T-helper 9 cell (primary cell): ENCODE data around the gene SERPINA3.

Experiments
- DNase-seq: peaks from one replicate; pipeline ENCODE4 v3.0.0-alpha.2; 2020

Gene SERPINA3

DNA sequence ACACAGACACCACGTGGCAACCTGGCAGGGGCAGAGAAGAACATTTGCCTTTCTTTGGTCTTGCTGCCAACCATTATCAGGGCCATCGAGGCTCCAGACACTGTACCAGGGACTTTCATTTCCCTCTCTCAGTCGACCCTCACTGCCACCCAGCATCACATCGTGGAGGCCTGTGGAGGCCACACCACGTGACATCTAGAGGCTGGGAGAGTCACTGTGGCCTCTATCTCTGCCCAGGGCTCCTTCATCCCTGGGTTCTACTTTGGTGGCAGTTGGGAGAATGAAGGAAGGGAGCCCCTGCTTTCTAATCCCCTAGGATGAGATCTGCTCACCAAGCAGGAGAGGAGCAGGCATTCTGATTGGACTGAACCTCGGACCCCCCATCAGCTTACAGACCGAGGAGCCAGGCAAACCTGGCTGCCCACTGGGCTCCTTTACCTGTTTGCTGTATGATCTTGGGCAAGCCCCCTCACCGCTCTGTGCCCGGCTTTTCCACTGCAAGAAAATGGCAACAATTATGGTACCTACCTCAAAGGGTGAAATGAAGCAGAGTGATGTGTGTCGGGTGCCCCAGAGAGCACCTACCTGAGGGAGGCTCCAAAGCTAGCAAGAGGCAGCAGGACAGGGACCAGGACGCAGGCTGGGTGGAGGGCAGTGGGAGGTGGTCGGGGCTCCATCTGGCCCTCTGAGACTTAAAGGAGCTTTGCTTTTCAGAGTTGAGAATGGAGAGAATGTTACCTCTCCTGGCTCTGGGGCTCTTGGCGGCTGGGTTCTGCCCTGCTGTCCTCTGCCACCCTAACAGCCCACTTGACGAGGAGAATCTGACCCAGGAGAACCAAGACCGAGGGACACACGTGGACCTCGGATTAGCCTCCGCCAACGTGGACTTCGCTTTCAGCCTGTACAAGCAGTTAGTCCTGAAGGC is 1.8 kb downstream of the SERPINA3 start:
- DNase-seq: no peak

DNA sequence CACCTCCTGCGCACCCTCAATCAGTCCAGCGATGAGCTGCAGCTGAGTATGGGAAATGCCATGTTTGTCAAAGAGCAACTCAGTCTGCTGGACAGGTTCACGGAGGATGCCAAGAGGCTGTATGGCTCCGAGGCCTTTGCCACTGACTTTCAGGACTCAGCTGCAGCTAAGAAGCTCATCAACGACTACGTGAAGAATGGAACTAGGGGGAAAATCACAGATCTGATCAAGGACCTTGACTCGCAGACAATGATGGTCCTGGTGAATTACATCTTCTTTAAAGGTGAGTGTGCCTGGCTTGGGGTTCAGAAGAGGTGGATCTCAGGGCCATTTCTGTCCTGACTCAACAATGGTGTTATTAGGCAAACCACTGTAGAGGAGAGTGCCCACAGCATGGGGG is 2.6 kb downstream of the SERPINA3 start:
- no peak for DNase-seq

DNA sequence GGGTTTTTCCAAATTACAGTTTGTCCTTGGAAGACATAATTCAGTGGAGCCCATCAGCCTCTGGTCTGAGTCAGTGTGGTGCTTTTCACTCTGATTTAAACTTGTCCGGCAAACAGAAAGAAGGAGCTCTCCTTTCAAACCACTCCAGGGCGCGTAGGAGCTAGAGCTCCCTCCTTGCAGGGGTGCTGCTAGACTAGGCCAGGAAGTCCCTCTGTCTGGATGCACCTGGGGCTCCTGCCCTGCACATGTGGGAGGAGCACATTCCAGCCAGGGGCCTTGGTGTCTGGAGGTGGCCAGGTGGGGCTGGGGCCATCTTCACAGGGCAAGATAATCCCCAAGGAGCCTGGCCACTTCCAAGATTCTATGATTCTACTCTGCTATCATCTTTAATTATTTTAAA is 3.1 kb downstream of the SERPINA3 start:
- no peak for DNase-seq

DNA sequence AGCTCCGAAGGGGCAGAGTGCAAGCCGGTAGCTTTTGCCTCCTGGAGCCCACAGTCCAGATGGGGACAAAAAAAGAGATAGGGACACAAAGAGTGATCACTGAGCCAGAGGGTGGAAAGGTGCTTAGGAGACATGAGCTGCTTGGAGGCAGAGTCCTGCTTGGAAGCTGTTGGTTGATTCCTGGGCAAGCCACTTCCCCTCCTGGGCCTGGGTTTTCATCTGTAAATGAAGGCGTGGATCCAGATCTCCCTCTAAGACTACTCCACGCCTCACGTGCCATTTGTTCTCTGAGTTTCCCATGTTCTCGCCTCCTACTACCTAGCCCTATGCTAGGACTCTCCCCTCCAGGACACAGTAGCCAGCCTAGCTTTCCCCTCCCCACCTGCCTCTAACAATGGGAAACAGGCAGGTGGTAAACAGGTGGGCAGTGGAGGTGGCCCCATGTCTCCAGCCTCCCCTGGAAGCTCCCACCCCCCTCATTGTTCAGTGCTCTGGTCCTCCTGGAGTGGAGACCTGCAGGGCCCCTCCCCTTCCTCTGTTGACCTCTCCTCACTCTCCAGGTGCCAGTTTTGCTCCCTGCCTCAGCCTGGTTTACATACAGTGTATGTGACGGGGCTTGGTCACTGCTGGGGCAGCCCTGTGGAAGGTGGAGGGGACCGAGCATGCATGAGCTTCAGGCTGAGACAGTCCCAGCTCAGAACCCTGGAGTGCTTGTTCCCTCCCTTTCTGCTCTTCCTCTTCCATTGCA is 3.8 kb downstream of the SERPINA3 start:
- DNase-seq: no peak

DNA sequence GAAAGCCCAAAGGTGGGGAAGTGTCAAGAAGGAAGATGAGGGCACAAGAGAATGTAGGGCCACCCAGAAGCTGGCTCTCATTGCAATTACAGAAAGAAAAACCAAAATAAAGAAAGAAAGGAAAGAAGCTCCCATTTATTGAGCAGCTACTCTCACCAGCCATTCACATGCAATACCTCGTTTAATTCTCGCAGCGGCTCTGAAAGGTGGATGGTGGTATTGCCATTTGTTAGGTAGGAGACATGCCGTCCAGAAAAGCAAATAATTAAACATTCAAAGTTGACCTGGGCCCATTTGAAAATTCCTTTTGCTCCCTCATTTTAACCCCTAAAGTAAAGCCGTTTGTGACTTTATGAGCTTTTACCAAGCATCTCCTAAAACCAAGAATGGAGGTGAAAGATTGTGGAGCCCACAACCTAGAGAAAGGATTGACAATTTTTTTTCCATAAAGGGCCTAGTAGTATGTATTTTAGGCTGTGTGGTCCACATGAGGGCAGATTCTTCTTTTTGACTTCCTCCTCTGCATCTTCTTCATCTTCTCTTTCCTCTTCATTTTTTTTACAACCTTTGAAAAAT is 5.3 kb downstream of the SERPINA3 start:
- DNase-seq: no peak

DNA sequence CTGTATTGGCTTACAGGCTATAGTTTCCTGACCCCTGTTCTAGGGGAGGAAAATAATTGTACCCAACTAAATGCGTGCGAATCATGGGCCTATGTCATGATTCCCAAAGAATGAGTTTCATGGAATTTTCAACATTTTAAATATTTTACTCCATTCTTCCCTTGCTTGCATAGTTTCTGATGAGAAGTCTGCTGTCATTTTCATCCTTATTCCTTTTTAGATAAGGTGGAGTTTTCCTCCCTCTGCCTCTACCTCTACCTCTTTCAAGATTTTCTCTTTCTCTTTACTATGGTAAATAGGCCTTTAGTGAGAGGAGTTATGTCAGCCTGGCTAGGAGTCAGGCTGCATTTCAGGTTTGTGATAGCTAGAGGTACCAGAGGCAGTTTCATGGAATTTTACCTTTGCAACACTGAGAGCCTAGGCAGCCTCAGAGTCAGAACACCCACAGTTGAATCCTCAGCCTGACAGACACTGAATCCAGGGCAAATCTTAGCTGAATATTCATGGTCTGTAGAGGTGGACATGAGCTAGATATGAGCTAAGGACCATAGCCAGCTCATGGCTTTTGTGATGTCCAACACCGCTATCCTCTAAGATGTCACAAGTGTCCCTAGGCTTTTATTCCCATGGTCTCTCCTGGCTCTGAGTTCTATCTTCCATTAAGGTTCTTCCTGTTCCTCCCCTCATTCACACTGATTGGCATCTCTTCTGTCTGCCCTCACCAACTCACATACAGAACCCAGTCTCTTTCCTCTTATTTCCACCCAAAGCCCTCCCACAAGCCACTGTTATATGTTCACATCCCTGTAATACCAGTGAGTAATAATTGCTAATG is 6.0 kb downstream of the SERPINA3 start:
- DNase-seq: no peak

DNA sequence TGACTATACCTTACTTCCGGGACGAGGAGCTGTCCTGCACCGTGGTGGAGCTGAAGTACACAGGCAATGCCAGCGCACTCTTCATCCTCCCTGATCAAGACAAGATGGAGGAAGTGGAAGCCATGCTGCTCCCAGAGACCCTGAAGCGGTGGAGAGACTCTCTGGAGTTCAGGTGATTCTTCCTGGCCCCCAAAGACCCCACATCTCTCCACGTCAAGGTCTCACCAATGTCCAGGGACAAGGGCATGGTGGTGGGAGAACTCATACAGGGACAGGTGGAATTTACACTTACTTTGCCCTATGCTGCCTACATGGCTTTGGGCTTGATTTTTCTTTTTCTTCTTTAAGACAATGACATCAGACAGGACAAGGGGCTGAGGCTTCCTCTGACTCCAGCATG is 7.1 kb downstream of the SERPINA3 start:
- DNase-seq: no peak

DNA sequence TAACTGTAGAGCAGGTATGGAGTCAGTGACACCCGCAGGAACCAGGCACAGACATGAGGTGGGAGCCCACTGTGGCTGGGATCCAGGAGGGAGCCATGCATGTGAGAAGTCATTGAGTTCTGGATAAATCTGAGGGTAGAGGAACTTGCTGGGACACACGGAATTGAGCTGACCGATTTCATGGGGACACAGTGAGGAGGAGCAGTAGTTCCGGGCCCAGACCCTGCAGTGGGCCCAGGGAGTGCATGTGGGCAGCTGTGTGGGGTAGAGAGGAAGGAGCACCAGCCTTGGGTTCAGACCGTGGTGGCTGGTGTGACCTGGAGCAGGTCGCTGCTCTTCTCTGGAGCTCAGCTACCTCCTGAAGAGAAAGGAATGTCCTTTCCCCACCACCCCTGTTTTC is 8.4 kb downstream of the SERPINA3 start:
- DNase-seq: no peak

DNA sequence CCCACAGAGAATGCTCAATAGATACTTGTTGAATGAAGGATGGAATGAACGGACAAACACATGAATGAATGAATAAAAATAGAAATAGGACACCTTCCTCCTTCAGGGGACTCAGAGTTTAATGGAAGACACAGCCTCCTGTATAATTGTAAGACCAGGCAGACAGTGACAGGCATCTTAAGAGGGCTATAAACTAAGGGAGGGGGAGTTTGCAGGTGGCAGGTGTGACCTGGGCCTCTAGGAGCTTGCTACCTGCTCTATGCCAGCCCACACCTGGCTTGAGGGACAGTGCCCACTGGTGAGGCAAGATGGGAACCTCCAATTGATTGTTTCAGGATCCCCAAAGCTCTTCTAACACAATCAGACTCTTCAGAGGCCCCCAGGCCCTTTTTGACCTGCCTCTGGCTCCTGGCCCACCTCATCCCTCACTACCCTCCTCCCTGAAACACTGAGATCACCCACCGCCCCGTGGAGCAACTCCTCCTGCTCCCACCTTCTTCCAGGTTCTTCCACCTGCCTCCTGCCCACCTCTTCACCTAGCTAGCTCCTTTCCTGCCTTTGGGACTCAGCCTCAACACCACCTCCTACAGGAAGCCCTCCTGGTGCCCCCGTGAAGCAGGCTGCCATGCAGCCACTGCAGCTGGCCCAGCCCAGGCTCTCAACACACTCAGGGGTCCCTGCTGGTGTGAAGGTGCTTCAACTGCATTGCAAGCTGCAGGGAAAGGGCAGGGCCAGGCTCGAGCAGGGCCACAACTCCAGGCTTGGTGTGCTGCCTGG is 9.4 kb downstream of the SERPINA3 start:
- no peak for DNase-seq

DNA sequence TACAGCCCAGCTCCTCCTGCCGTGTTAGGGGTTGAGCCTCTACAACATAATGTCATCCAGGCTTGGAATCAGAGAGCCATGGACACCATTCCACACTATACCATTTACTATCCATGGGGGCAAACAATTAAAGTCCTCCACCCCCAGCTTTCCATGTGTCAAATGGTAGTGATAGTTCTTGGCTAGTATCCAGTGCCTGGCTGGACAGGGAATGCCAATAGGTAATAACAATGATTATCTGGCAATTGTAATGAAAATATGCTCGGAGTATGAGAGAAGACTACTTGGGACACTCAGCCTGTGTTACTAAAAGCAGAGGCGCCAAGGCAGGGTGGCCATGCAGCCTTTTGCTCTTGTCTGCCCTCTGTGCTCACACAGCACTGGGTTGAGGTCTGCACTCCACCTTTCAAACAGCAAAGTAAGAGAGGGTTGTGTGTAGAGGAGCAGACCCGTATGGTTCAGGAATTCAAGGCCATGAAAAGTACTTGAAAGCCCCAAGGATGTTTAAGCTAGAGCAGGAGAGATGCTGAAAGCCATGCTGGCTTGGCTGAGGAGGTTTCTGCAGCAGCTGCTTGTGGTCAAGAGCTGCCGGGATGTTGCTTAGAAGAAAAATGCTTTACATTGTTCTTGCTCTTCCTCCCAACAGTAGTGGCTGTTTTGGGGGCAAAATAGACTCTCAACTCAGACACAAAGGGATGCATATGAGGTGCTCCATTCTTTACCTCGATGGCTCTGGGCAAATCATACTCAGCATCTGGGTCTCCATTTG is 10.6 kb downstream of the SERPINA3 start:
- no peak for DNase-seq

DNA sequence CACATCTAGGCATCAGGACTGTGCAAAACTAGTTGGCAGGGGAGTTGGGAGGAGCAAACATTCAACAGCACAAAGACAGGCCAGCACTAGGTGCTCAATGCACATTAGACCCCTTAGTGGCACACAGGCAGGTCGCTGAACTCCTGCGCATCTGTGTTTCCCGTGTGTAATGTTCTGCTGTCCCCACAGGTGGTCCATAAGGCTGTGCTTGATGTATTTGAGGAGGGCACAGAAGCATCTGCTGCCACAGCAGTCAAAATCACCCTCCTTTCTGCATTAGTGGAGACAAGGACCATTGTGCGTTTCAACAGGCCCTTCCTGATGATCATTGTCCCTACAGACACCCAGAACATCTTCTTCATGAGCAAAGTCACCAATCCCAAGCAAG is 11.2 kb downstream of the SERPINA3 start:
- no peak for DNase-seq

DNA sequence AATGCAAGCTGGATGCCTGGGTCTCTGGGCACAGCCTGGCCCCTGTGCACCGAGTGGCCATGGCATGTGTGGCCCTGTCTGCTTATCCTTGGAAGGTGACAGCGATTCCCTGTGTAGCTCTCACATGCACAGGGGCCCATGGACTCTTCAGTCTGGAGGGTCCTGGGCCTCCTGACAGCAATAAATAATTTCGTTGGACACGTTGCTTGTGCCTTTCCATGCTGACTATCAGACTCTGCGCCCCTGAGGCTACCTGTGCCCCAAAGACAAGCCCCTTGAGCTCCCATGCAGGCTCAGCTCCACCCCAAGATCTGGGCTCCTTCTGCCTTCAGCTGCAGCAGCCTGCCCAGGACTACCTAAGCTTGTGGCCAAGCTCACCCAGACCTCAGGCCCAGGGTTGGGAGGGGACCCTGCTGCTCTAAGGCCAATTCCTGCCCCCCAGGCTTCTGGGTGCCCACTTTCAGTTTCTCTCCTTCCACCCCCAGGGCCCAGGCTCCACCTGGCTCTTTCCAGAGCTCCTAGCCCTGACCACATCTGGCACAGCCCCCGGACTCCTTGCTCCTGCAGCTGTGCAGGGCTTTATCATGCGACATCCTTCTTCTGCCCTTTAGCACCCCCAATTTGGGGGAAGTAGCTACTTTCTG is 11.8 kb downstream of the SERPINA3 start:
- DNase-seq: no peak

DNA sequence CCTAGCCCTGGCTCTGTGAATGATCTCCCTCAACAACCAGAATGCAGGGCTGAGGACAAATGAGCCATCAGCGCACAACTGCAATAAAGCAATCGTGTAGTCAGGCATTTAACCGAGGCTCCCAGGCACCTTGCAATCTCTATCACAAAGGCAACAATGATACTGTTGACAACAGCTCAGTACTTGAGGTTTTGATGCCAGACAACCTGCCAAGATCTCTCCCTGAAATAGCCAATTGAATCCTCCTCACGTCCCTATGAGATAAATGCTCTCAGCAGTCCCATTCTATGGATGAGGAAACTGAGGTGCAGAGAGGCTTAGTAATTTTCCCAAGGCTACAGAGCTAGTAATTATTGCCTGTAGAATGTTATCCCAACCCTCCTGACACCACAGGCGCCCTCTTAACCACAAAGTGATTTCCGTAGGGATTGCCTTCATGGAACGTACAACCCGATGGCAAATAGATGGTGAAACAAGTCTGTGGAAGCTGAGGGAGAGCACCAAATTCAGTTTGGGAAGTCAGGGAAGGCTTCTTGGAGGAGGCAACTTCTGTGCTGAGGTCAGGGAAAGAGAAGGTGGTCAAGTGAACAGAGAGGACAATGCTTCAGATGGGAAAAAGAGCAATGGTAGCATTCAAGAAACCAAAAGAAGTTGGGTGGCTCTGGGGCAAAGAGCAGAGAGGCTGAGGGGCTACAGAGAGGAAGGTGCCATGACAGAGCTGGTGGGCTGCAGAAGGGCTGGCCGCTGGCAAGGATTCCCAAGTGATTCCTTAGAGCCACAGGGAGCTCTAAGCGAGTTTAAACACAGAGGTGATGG is 12.6 kb downstream of the SERPINA3 start:
- DNase-seq: no peak

DNA sequence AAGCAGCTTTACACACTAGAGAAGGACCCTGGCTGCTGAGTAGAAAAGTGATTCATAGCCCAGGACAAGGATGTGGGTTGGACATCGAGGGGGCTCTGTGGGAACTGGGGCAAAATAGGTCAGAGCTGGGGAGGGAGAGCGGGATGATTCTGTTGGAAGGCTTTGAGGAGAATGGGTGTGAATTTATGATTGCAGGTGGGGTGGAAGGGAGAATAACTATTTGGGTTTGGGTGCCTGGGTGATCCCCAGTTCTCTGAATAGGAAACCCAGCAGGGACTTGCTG is 13.1 kb downstream of the SERPINA3 start:
- no peak for DNase-seq

DNA sequence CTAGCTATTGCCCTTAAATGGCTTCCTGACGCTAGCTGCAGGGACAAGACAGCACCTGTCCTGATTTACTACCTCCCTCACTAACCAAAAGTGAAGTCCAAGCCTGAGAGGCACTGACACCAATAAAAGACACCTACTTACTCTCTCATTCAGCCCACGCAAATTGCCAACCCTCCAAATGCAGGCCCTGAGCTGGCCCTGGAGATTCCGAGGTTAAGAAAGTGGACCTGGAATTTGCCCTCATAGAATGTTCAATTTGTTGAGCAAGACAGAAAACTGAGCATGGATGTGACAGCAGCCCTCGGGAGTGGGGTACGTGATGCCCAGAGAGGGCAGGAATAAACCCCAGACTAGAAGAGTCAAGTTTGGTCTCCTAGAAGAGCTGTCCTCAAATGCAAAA is 16.4 kb downstream of the SERPINA3 start:
- DNase-seq: no peak

DNA sequence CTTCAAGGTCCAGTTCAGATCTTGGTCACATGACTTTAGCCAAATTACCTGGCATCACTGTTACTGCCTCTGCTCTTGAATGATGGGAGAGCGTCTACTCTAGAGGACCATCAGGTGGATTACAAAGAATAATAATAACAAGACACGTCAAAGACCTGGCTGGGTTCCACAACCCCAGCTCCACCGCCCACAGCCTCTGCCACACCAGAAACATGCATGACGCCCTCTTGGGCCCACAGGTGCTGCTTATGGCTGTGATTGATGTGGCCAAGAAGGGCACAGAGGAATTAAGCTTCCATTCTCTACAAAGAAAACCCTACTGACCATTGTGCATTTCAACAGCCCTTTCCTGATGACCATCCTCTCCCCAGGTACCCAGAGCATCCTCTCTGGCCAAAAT is 18.2 kb downstream of the SERPINA3 start:
- no peak for DNase-seq

DNA sequence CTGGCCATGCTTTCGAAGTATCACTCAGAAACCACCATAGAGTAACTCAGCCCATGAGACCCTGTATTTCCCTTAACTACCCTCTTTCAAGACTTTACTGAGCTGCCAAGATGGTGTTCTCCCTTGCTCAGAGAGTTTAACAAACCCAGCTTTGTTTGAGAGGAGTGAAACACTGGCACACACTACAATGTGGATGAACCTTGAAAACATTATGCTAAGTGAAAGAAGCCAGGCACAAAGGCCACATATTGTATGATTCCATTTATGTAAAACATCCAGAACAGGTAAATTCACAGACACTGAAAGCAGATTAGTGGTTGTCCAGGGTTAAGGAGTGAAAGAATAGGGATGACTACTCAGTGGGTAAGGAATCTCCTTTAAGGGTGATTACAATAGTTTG is 18.9 kb downstream of the SERPINA3 start:
- DNase-seq: no peak

DNA sequence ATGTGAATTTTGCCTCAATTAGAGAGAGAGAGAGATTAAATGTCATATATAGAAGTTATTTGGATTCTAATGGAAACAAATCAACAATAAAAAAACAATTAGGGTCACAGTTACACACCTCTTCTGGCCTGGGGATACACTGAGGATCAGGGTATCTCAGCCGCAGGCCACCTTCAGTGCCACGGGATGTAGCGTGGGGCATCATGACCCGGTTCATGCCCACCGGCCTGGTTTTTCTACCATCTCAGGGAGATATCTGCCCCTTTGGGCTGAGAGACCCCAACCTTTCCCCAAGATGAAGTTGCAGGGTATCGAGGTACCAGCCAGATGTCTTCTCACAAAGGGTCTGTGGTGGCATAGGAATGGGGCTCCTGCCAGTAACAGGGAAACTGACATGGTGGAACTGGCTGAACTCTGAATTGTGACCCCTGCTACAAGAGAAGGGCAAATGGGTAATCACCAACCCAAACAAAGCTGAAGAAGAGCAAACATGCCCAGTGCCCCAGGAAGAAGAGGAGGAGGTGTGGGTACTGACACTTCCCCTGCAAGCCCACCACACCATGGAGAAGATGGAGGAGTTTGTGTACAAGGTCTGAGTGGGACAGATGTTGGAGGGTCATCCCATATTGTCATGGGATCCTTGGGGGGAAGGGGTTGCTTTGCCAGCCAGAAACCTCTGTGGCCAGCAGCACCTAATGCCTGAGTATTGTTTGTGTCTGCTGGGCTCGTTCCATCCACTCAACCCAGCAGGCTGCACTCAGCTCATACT is 19.5 kb downstream of the SERPINA3 start:
- no peak for DNase-seq

DNA sequence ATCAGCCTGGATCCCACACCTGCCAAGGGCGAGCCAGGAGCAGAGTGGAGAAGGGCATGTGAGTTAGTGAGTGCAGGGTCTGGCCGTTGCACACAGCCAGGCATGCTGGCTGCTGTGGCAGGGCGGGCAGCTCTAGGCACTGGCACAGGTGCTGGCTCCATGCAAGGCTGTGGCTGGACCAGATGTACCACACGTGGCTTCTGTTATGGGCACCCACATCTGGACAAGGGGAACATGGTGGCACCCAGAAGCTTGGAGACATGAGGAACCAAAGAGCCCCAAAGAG is 20.1 kb downstream of the SERPINA3 start:
- DNase-seq: no peak

DNA sequence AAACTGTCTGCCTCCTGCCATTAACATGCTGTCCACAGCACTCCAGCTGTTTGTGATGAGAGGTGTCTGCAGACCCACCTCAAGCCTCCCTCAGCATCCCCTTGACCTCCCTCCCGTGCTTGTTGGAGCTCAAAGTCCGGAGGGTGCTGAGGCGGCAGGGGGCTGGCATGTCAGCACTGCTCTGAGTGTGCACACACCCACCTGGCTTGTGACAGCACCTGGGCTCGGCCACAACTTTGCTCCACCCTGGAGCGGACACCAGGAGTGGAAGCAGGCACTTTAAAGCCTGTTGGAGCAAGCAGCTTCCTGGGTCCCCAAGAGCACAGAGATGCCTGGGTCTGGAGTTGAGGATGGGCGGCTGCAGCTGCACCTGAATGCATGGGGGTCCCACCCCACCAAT is 20.9 kb downstream of the SERPINA3 start:
- no peak for DNase-seq
